IMR-90 (cell line): ENCODE measurements around the gene ATF5.

Experiments used
- CEBPB ChIP-seq: IDR thresholded peaks from 2 replicates; pipeline ENCODE4 v1.6.1; 2012; ENCODE audit warnings: low read depth, low read length, improper control_type of control experiment
- CHD1 ChIP-seq: IDR thresholded peaks from 2 replicates; pipeline ENCODE4 v1.6.1; 2012; ENCODE audit warnings: low read depth, low read length, improper control_type of control experiment
- CTCF ChIP-seq: conservative IDR thresholded peaks from 2 replicates; pipeline ENCODE4 v1.5.1; 2012; ENCODE audit warnings: mild to moderate bottlenecking, low read depth, low read length, improper control_type of control experiment
- MAFK ChIP-seq: IDR thresholded peaks from 2 replicates; pipeline ENCODE4 v1.6.1; 2012; ENCODE audit warnings: low read depth, low read length, improper control_type of control experiment
- MXI1 ChIP-seq: IDR thresholded peaks from 2 replicates; pipeline ENCODE4 v1.6.1; 2012; ENCODE audit warnings: low read depth, mild to moderate bottlenecking, low read length, moderate library complexity, borderline replicate concordance
- NFE2L2 ChIP-seq: fragments of 150-350 bp; IDR thresholded peaks from 2 replicates; pipeline ENCODE4 v1.6.1; 2016; ENCODE audit warnings: low read depth, mild to moderate bottlenecking, low read length
- POLR2A ChIP-seq: IDR thresholded peaks from 2 replicates; pipeline ENCODE4 v1.6.1; 2012; ENCODE audit warnings: mild to moderate bottlenecking, low read depth, low read length
- RAD21 ChIP-seq: IDR thresholded peaks from 2 replicates; pipeline ENCODE4 v1.6.1; 2012; ENCODE audit warnings: low read length, improper control_type of control experiment
- RCOR1 ChIP-seq: IDR thresholded peaks from 2 replicates; pipeline ENCODE4 v1.6.1; 2012; ENCODE audit warnings: mild to moderate bottlenecking, low read length, improper control_type of control experiment; ENCODE audit not compliant: insufficient replicate concordance
- RFX5 ChIP-seq: IDR thresholded peaks from 2 replicates; pipeline ENCODE4 v1.8.0; 2012; ENCODE audit warnings: low read depth, mild to moderate bottlenecking, low read length, moderate library complexity
- USF2 ChIP-seq: fragments of 150-350 bp; IDR thresholded peaks from 2 replicates; pipeline ENCODE4 v1.6.1; 2017; ENCODE audit warnings: mild to moderate bottlenecking, antibody characterized with exemption, low read length, low read depth

- TF ChIP-seq CTCF (no peak), POLR2A (no peak), RAD21 (no peak), MAFK (no peak), CHD1 (no peak), MXI1 (no peak), NFE2L2 (no peak), USF2 (no peak), CEBPB (no peak), RCOR1 (no peak), RFX5 (no peak)
Observed at GRCh38 chr19:49906879-49907564, 22.0 kb upstream of the ATF5 start.
